ENCODE data around the gene SYNE1.
"Not testable (repeated sequence)": the region's sequence is repeated elsewhere in the genome, so short reads cannot be mapped to it uniquely, and the experiment has no call there.

Gene SYNE1

GRCh38 chr6:152571089-152571488 lies 66.1 kb downstream of the SYNE1 start:
- no peak for DNase-seq (ENCODE audit: low read depth)

GRCh38 chr6:152566103-152566875 lies 70.9 kb downstream of the SYNE1 start:
- no peak for DNase-seq (ENCODE audit: low read depth)

GRCh38 chr6:152563177-152563576 lies 74.0 kb downstream of the SYNE1 start:
- no peak for DNase-seq (ENCODE audit: low read depth)

GRCh38 chr6:152558798-152559197 lies 78.4 kb downstream of the SYNE1 start:
- not testable (repeated sequence) for DNase-seq (ENCODE audit: low read depth)

GRCh38 chr6:152557502-152557901 lies 79.7 kb downstream of the SYNE1 start:
- DNase-seq (ENCODE audit: low read depth), result no peak

- DNase-seq (ENCODE audit: low read depth), result no peak
Observed at GRCh38 chr6:152554851-152555250, 82.3 kb downstream of the SYNE1 start.

- DNase-seq (ENCODE audit: low read depth), result no peak
Observed at GRCh38 chr6:152552616-152553209, 84.4 kb downstream of the SYNE1 start.

GRCh38 chr6:152543519-152543918 lies 93.6 kb downstream of the SYNE1 start:
- DNase-seq (ENCODE audit: low read depth), result no peak

GRCh38 chr6:152540381-152540780 lies 96.8 kb downstream of the SYNE1 start:
- no peak for DNase-seq (ENCODE audit: low read depth)

GRCh38 chr6:152534541-152534940 lies 102.6 kb downstream of the SYNE1 start:
- DNase-seq (ENCODE audit: low read depth), result no peak

- DNase-seq (ENCODE audit: low read depth), result no peak
Observed at GRCh38 chr6:152532556-152533422, 104.4 kb downstream of the SYNE1 start.

- DNase-seq (ENCODE audit: low read depth), result no peak
Observed at GRCh38 chr6:152531659-152532058, 105.5 kb downstream of the SYNE1 start.

GRCh38 chr6:152529369-152529768 lies 107.8 kb downstream of the SYNE1 start:
- DNase-seq (ENCODE audit: low read depth), result no peak

GRCh38 chr6:152514120-152514519 lies 123.0 kb downstream of the SYNE1 start:
- DNase-seq (ENCODE audit: low read depth), result not testable (repeated sequence)

GRCh38 chr6:152509916-152510315 lies 127.2 kb downstream of the SYNE1 start:
- DNase-seq (ENCODE audit: low read depth), result no peak

GRCh38 chr6:152508477-152508876 lies 128.7 kb downstream of the SYNE1 start:
- DNase-seq (ENCODE audit: low read depth), result no peak

- DNase-seq (ENCODE audit: low read depth), result no peak
Observed at GRCh38 chr6:152503546-152503945, 133.6 kb downstream of the SYNE1 start.

GRCh38 chr6:152502421-152503188 lies 134.6 kb downstream of the SYNE1 start:
- no peak for DNase-seq (ENCODE audit: low read depth)

GRCh38 chr6:152499931-152500330 lies 137.2 kb downstream of the SYNE1 start:
- no peak for DNase-seq (ENCODE audit: low read depth)

GRCh38 chr6:152496731-152497130 lies 140.4 kb downstream of the SYNE1 start:
- no peak for DNase-seq (ENCODE audit: low read depth)

- not testable (repeated sequence) for DNase-seq (ENCODE audit: low read depth)
Observed at GRCh38 chr6:152495456-152495855, 141.7 kb downstream of the SYNE1 start.

- not testable (repeated sequence) for DNase-seq (ENCODE audit: low read depth)
Observed at GRCh38 chr6:152492281-152492680, 144.9 kb downstream of the SYNE1 start.

Data from activated gamma-delta T cell treated with anti-CD3 and anti-CD28 coated beads, Interleukin-2, amount 50 U/mL, for 16 hours (primary cell).